ENCODE results near the gene USP40.
"Not testable (repeated sequence)": the region's sequence is repeated elsewhere in the genome, so short reads cannot be mapped to it uniquely, and the experiment has no call there.

USP40 gene

DNA sequence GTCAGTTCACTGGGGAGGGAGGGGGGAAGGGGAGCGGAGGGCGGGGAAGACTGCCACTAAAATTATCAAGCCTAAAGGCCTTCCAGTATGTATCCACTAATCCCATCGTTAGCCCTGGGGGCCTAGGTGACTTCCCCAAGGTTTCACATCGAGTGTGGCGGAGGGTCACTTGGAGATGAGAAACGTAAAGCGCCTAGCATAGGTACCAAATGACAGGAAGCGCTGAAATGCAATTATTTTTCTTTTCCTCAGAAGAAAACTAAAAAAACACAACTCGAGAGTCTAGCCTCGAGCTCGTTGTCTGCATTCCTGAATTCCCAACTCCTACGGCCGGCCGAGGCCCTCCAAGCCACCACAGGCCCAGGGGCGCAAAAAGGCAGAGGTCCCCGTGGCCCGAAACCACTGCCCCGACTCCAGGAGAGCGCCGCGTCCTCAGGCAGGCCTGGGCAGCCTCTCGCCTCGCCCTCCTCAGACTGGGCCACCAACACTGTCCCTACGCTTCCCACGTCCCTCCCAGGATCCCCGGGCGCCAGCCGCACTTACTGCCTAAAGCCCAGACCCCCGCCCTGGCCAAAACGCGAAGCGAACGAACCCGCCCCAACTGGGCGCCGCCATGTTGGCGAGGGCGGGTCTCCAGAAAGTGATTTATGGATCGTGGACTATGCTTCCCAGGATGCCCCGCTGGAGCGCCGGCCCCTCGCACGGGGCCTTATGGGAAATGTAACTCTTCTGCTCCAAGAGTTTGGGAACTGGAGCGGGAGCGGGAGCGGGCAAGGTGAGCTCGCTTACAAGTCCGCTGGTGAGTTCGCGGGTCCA is at the start of gene USP40:
USP40 (minus strand) TSS at position 642 of the 816 bp plus-strand sequence. CDS start 1,228 bp downstream, outside the sequence.
- DNase-seq (ENCODE audit: low read depth), result peak; percentile 74

- no peak for DNase-seq (ENCODE audit: low read depth)
Observed at GRCh38 chr2:233611284-233611683, 44.7 kb upstream of the USP40 start.

GRCh38 chr2:233605680-233606079 is 39.1 kb upstream of the USP40 start:
- DNase-seq (ENCODE audit: low read depth), result no peak

DNA sequence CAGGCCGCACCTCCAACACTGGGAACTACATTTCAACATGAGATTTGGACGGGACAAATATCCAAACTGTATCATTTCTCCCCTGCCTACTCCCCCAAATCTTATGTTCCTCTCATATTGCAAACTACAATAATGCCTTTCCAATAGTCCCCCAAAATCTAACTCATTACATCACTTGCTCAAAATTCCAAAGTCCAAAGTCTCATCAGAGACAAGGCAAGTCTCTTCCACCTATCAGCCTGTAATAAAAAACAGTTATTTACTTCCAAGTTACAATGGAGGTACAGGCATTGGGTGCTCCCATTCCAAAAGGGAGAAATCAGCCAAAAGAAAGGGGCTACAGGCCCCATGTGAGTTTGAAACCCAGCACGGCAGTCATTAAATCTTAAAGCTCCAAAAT is 38.2 kb upstream of the USP40 start:
- DNase-seq (ENCODE audit: low read depth), result no peak

- DNase-seq (ENCODE audit: low read depth), result no peak
Observed at GRCh38 chr2:233603520-233603919, 36.9 kb upstream of the USP40 start.

- DNase-seq (ENCODE audit: low read depth), result no peak
Observed at GRCh38 chr2:233602076-233602475, 35.5 kb upstream of the USP40 start.

- no peak for DNase-seq (ENCODE audit: low read depth)
Observed at GRCh38 chr2:233600386-233600785, 33.8 kb upstream of the USP40 start.

- DNase-seq (ENCODE audit: low read depth), result no peak
Observed at GRCh38 chr2:233598952-233599351, 32.4 kb upstream of the USP40 start.

DNA sequence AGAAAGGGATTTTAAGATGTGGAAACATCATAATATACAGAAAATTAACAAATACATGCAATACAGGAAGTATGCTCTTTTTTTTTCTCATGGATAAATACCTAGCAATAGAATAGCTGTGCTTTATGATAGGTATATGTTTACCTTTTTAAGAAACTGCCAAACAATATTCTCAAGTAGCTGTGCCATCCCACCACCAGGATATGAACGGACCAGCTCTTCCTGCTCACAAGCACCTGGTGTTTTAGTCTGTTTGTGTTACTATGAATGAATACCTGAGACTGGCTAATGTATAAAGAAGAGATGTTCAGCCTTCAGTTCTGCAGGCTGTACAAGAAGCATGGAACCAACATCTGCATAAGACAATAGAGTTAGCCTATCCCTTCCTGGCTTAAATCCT is 30.9 kb upstream of the USP40 start:
- DNase-seq (ENCODE audit: low read depth), result no peak

DNA sequence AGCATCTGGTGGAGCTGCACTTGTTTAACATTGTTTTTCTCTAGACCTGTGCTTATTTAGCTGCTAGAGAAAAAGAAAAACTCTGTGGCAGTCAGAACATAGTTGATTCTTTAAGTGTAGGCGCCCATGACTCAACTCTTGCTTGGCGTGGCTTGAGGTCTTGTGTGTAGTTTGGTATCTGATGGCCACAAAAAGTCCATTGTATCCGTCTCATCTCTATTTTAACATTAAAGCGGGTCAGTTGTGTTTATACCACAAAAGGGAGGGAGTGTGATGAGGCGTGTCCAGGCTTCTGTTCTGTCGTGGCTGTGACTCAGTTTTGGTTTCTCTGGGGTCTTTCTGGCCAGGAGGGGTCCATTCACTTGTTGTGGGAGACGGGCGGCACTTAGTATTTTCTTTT is 26.6 kb upstream of the USP40 start:
- no peak for DNase-seq (ENCODE audit: low read depth)

GRCh38 chr2:233592706-233593105 is 26.1 kb upstream of the USP40 start:
- not testable (repeated sequence) for DNase-seq (ENCODE audit: low read depth)

- DNase-seq (ENCODE audit: low read depth), result no peak
Observed at GRCh38 chr2:233588400-233588799, 21.8 kb upstream of the USP40 start.

DNA sequence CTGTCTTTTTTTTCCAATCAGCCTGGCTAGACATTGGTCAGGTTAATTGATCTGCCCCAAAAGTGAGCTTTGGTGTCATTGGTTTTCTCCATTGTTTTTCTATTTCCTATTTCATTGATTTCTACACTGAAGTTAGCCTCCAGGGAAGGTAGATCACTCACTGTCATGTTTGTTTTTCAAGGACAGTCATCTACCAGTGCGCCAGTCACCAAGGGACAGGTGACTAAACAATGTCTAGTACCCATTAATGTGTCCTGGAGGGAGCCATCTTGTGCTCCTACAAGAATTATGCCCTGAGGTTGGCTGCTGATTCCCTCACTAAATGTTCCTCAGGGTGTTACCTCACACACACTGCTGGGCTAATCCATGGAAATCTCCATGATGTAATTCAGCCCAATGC is 17.6 kb upstream of the USP40 start:
- DNase-seq (ENCODE audit: low read depth), result no peak

- DNase-seq (ENCODE audit: low read depth), result not testable (repeated sequence)
Observed at GRCh38 chr2:233583217-233583965, 16.8 kb upstream of the USP40 start.

DNA sequence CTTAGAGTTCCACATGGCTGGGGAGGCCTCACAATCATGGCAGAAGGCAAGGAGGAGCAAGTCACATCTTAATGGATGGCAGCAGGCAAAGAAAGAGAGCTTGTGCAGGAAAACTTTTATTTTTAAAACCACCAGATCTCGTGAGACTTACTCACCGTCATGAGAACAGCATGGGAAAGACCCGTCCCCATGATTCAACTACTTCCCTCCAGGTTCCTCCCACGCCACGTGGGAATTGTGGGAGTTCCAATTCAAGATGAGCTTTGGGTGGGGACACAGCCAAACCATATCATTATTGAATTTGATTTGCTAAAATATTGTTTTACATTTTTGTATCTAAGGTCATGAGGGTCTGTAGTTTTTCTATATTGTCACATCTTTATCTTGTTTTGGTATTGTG is 10.8 kb upstream of the USP40 start:
- not testable (repeated sequence) for DNase-seq (ENCODE audit: low read depth)

- no peak for DNase-seq (ENCODE audit: low read depth)
Observed at GRCh38 chr2:233572468-233572867, 5.9 kb upstream of the USP40 start.

DNA sequence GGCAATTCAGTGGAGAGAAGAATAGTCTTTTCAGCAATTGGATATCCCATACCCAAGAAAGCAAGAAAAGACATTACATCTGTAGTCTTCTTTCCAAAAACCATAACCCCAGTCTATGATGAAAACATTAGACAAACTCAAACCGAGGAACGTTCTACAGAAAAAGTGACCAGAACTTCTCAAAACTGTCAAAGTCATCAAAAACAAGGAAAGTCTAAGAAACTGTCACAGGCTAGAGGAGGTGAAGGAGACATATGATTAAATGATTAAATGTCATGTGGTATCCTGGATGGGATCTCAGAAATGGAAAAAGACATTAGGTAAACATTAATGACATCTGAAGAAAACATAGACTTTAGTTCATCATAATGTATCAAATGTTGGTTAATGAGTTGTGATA is 4.9 kb upstream of the USP40 start:
- no peak for DNase-seq (ENCODE audit: low read depth)

DNA sequence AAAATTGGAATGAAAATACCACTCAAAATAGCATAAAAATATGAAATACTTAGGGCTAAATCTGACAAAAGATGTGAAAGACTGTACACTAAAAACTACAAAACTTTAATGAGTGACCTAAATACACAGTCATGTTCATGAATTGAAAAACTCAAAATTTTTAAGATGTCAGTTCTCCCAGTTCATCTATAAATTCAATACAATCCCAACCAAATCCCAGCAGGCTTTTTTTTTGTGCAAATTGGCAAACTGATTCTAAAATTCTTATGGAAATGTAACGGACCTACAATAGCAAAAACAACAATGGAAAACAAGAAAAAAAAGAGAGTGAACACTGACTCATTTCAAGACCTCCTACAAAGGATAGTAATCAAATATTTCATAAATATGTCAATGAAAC is 4.4 kb upstream of the USP40 start:
- no peak for DNase-seq (ENCODE audit: low read depth)

DNA sequence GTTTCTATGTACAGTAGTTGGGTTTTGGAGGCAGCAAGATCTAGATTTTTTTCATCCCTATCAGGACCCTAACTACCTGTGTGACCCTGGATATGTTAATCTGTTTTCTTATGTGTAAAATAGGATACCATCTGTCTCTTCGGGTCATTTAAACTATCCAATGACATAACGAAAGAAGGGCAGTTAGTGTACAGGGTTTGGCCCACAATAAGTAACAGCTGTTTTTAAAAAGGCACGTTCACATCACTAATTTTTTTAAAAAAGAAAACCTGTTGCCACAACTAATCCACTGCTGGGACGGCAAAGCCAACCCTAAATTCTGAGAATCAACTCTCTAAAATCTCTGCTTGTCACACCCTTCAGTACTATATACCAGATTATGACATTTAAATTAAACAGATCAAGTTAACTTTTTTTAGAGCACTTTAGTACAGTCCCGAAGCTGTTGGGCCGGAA is 869 bp downstream of the USP40 start:
- DNase-seq (ENCODE audit: low read depth), result no peak

- DNase-seq (ENCODE audit: low read depth), result no peak
Observed at GRCh38 chr2:233563663-233564430, 2.7 kb downstream of the USP40 start.

DNA sequence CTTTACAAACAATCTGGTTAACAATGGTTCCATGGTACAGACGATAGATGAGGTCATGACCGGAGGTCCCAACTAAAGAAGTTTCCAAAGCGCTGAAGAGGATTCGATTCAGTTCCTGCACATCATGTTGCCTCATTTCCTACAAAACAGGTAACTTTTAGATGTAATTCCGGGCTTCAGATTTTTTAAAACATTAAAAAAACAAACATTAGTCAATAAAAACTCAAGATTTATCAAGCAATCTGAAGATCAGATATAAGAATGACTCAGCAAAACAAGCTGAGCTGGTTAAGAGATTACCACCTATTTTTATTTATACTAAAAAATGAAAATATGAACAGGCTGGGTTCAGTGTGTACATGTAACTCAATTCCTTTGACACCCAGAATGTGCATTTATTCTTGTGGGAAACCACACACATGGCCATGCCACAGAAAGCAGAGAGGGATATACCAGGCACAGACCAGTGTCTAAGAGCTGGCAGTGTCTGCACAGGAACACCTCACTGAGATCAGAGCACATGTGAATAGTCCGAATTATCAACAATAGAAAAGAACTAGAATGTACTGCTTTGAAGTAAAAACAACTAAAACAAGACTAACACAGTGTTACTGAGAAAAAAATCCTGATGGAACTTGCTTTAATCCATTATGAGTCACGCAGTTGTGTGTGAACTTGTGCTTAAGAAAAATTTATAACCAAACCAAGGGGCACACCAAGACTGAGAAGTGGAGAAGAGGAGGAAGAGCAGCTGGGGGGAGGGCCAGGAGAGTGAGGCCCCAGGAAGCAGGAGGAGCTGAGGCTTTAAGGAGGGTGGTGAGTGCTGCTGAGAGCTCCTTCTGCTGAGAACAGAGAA is 9.5 kb downstream of the USP40 start:
- no peak for DNase-seq (ENCODE audit: low read depth)

- DNase-seq (ENCODE audit: low read depth), result no peak
Observed at GRCh38 chr2:233553366-233553765, 13.2 kb downstream of the USP40 start.
